TTC549 (cell line): ENCODE data around the gene ARHGAP10.

Source experiments
- FAIRE-seq: peaks from 2 replicates; lab custom pipeline; 2012; peaks lifted over from hg19 to GRCh38; lab: Jason Lieb, UNC

ARHGAP10 gene

DNA sequence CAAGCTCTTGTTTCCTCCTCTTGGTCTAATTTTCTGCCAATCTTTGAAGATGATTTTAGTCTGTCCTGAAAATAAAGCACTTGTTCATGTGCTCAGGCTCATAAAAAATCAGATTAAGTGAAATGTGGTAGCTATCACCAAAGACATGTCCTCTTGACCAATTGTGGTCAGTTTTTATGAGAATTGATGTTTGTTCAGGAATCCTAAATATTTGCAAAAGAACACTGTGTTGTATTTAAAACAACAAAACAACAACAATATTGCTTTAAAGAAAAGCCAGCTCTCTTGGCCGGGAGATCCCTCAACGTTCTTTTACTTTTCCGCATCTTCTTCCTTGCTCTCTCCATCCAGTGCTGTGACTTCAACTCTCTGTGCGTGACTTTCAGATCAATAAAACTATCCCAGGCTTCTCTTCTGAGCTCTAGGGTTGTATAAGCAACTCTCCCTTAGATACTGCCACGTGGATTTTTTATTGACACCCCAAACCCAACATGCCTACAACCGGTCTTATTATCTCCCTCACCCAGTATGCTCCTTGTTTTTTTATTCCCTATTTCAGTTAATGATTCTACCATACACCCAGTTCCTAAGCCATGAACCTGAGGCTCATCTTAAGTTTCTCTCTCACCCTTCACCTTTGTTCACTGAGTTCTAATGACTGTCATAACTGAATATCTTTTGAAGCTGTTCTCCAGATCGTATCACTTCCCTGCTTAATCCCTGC, 309.9 kb downstream of the ARHGAP10 start:
- FAIRE-seq = no peak

DNA sequence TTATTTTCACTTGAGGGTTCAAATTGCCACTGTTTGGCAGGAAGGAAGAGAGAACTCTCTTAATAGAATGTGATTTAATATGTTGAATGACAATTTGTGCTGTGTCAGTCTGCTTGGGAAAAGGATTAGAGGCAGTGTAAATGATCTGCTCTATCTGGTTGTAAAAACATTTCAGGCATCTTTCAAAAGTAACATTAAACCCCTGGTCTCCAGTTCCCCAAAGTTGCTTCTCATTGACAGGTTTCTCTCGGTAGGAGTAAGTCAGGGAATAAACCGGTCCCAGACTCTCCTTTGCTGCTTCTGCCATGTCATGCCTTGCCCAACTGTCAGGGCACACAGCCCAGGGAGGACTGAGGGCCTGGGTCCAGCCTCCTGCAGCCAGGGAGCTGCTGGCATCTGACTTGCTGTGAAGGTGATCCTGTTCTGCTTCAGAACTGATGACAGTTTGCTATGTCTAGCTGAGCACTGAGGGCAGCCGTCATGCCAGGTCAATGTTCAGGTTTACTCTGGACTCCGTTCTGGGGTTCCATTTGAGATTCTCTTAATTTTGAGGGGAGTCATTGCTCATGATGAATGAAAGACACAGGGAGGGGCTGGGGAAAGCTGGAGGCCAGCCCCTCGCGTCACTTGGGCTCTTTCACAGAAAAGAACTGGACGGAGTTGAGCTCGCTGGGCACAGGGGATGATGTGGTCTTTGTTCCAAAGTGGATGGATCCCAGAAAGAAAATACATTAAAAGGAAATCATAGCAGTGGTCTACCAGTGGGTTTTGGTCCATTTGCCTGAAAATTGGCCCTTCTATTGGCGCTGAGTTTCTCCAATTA, 312.4 kb downstream of the ARHGAP10 start:
- FAIRE-seq = no peak

DNA sequence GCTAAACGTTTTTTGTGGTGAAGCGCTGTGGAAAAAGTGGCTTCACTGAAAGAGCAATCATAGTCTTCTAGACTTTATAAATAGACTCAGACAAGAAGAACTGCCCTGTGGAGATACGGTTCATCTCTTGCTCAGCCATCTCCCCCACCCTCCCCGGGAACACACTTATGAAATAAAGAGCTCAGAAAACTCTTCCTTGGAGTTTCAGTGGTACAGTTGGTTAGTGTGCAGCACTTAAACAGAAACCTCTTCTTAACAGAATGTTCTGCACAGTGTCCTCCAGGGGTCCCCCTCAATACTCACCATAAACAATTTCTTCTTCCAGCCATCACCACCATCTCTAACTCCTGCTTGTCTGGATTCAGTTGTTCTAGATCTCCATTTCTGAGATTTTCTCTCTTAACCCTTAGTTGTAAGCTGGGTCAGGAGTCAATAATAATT, 313.0 kb downstream of the ARHGAP10 start:
- FAIRE-seq = no peak

DNA sequence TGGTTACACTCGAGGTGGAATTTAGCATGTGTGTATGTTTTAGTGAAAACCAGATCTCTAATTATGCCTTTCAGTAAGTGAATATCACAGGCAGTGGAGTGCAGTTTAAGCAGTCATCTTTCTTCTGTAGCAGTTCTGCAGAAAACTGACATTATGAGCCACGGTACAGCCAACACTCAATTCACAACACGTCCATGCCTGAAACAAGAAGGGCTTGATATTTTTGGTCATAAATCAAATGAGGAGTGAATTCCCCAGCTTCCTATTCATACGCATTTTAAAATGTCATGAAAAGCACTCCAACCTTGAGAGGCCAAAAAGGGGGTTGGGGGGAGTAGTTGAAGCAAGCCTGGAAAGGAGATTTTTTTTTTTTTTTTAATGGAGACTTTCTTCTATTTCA, 316.7 kb downstream of the ARHGAP10 start:
- FAIRE-seq = no peak

DNA sequence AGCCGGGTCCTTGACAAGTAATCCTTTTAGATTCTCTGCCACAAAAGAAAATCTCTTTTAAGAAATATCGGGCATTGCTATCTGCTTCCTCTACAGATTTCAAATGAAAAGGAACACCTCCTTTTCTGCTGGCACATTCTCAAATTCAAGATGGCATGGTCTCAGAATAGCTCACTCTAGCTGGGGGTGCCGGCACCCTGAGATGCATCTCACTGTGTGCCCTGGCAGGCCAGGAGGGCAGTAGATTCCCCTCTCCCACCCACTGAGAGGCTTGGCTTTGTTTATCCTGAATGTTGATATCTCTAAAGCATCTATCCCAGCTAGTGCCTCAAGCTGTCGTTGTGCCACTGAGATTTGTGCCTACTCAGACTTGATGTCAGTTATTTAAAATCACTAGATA, 319.5 kb downstream of the ARHGAP10 start:
- no peak for FAIRE-seq

DNA sequence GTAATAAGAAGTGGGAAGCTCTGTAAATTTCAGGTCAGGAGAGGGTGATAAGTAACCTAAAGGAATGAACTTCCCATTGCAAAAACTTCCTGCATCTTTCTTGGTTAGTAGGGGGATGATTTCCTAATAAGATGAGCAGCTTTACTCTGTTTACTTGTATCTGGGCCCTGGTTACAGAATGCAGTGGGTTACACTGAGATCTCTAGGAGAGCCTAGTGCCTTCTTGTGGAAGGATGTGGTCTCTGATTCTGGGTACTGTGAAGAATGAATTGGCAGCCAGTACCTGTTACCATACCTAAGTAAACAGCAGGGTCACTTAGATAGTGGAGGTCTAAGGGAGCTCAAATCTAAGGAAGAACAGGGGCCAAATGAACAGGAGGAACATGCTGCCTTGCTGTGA, 320.6 kb downstream of the ARHGAP10 start:
- FAIRE-seq = no peak

DNA sequence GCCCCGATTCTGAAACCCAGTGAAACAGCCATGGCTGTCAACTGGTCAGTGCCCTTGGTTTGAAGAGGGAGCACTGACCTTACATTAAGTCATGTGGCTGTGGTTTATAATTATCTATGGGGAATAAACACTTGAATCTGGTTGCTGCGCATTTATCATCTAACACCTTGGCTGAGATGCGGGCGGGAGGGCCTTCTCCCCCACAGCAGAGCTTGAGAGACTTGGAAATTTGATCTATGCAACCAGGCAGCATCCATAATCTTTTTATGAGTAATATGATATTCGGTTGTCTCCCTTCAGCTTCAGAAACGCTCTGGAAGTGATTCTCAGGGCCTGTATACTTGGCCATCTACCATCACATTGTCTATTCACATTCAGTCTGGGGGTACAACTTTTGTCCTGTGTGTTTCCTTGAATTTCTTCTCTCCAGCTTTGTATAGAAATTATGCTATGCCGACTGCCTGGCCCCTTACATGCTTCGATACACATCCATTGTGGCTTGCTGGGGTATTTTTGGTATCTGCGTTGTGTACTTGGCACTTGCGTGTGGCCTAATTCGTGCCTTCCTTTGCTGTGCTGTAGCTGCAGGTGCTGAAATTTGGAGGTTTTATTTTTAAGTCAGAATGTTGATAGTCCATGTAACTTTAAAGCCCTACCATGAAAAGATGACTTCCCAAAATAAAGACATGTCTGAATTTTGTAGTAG, 321.6 kb downstream of the ARHGAP10 start:
- no peak for FAIRE-seq

DNA sequence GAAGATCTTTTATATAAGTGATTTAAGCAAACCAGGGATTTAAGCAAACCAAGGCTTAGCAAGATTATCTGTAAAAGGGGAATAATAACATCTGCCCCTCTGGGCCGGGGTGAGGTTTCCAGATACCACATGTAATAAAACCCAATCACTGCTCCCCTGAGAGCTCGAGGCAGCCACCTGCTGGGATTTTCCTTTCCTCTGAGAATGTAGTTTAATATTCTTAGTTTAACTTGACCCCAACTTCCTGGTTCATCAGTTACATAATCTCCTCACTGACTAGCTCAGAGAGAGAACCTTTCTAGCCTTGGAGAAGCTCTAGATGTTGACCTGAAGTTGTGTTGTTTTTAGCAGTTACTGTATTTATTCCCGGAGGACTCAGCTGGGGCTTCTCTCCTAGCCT, 322.4 kb downstream of the ARHGAP10 start:
- no peak for FAIRE-seq

DNA sequence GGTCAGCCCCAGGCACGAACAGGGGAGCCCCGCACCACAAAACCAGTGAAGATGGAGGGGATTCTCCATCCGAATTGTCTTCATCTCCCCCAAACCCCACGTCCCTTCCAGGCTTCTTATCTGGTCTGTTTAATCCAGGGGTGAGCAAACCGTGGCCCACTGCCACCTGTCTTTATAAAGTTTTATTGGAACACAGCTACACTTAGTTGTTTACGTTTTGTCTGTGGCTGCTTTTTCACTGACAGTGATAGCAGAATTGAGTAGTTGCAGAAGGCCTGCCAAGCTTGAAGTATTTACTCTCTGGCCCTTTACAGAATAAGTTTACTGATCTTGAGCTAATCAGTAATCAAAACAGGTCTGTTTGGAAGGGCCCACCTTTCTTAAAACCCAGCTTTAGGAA, 324.0 kb downstream of the ARHGAP10 start:
- FAIRE-seq = no peak

DNA sequence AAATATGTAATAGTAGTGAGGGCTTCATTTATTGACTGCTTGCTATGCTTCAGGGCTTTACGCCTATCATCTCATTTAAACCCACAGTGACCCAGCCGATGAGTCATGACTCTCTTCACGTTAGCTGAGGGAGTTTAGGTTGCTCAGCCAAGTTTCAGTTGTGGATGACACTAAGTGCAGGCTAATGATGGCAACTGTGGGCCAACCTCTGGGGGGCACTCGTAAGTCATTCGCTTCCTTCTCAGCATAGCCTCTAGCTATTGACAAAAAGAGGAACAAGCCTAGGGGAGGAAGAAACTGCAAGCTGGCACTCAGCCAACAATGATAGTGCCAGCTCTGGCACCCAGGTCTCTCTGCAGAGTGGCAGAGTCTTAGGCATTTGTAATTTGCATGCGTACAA, 325.0 kb downstream of the ARHGAP10 start:
- no peak for FAIRE-seq

DNA sequence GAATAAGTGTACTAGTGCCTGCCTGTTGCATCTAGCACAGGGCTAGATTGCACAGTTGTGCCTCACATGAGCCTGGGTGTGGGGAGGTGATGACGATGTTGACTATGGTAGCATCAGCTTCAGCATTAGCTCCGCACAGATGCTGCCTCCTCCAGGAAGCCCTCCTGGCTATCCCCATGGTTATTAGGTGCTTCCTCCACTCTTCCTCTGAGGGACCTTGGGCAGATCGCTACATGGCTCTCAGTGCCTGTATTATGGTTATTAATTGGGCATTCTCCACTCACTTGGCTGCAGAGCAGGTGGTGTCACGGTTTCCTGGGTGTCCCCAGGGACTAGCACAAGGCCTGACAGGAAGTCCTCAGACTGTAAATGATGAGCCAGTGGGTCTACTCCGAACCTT, 325.6 kb downstream of the ARHGAP10 start:
- FAIRE-seq = no peak

DNA sequence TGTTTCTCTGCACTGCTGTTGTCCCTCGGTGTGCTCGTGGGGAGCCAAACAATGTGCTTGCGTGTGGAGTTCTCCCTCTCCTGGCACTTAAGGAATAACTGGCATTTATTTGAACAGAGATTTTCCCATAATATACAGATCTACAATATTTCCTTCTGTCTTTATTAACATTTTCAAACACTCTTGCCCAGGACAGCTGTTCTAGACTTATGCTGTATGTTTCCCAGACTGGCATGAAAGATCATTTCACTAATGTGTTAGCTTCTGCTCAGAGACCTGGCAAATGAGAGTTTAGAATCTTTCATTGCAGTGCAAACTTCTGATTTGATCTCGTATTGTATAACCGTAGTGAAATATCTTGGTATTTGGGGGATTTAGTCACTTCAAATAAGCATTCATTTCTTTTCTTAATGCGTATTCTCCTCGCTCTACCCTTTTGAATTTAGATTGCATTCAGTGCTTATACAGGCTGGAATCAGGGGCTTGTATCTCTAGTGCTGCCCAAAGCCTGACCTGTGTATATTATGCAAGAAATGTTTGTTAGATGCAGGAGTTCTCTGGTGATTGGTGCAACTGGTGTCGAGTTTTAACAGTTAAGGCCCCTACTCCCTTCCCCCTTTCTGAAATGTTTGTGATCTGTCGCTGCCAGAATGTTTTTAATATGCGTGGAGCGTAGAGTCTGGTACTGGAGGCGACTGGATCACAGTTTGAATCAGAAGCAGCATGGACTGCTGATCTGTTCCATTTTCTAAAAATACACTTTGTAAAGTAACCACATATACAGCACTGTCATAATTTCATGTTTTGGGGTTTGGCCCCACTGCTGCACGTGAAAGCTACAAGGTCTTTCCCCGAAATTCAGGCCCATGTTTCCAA, 326.3 kb downstream of the ARHGAP10 start:
- FAIRE-seq = no peak

DNA sequence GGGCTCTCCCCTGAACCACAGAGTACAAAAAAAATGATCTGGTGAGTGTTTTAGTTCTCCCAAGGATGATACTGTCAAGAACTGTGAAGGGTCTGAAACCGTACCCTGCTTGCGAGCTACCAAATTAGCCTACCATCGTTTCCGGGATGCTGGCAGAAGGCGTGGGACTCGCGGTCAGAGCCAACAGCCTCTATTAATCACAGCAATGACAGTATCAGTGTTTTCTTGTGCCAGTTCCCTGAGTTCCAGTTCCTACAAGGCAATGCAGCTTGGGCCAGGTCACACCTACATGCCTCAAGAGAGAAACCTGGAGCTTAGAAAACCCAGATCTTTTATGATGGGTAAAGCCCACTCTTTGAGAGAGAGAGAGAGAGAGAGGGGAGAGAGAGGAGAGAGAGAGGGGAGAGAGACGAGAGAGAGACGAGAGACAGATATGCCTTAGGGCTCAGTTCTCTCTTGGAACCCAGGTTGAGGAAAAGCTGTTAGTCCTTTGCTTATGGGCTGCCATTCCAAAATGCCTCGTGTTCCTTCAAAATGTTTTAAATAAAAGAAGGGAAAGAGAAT, 327.8 kb downstream of the ARHGAP10 start:
- no peak for FAIRE-seq

DNA sequence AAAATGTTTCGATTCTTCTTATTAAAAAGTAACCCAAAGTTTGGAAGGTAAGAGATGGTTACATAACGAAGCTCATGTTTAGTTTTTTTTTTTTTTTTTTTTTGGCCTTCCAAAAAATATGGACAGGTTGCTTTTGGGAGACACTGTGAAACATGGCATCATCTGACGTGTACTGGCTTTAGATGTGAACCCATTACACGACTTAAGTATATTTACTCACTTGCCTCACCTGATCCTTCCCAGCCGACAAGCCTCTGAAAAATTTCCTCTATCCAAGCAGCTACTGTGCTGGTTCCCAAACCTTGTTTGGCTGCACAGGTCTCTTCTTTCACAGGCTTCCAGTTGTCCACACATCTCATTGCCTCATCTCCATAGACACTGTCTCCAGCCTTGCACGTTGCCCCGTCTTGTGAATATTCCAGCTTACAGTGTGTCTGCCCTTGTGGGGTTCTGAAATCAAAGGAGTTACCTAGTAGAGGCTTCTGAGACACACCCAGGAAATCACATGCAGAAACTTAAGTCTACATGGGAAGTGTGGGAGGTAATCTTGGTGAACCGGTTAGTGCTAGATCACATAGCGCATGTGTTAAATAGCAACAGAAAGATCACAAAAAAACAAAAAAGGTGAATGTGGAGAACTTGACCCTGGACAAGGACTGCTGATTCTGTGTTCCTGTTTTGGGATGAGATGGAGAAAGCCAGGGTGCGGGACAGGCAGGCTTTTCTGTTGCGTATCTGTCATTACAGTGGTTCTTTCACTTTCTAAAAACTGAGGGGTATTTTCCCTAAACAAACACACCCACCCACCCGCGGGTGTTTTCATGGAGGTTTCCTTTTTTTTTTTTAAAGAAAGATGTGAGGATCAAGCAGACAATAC, 328.6 kb downstream of the ARHGAP10 start:
- no peak for FAIRE-seq

DNA sequence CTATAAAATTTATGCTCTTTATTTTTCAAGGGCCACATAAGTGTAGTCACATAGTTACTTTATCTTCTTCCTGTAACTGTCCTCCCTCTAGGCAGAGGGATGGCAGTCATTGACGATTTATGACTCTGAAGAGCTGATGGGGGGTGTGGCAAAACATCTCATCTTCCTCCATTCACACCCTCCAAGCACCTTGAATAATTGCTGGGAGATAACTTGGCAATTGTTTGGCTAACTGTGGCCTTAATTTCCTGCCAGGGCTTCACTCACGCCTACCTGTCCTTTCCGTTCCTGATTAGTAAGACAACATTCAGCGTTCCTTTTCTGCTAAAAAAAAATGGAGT, 329.2 kb downstream of the ARHGAP10 start:
- no peak for FAIRE-seq

DNA sequence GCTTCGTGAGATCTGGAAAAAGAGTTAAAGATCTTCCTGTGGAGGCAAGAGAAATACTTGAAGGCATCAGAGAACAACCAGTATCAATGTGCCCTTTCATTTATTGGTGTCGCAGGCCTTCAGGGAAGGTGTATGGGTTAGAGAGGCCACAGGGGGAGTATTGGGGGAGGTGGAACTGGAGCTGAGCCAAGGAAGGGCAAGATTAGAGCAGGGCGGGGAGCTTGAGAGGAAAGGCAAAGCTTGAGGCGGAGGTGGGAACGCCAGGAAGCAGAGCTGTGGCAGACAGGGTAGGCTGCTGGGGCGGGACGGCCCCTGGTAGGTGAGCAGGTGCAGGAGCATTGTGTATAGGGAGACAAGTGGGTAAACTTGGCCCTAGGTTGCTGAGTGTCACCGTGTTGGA, 329.9 kb downstream of the ARHGAP10 start:
- no peak for FAIRE-seq

DNA sequence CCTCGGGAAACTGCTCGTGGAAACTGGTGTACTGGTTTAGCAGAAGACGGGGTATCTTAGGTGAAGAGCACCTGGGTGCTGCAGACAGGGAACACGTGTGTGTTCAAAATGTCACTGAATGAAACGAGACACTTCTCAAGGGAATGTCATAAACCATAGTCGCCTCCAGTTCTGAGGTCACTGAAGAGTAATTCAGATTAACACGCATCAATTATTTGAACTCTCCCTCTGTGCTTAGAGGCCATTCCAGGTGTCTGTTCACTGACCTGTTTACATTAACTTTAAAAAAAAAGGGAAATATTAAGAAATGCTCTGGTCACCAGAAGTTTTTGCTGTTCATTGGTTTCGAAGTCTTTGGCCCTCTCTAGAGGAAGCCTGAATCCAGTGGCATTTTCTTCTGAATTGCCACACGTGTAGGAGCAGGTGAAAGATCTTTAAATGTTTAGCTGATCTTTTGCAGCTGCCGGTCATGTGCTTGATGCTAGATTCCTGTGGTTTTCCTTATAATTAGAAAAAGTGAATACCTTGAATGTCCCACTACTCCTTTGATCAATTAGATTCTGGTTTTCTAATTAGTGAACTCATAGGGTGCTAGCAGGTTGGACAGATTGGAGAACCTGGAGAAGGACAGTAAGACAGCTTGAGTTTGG, 330.5 kb downstream of the ARHGAP10 start:
- FAIRE-seq = no peak

DNA sequence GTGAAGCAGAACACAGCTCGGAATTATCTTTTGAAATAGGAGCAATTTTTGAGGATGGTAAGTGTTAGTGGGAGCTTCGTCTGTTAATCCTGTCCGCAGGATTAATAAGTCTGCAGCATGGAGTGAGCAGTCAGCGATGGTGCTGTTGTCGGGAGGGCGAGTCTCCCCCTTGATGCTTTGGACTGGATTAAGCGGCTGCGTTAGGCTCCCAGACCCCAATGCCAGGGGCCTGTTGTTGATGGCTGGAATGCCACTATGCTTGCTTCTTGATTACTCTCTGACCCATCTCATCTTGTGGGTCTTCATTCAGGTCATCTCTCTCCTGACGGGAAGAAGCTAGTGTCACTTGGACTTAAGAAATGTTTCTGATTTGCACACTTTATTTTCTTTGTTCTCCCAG, 332.6 kb downstream of the ARHGAP10 start:
- no peak for FAIRE-seq

DNA sequence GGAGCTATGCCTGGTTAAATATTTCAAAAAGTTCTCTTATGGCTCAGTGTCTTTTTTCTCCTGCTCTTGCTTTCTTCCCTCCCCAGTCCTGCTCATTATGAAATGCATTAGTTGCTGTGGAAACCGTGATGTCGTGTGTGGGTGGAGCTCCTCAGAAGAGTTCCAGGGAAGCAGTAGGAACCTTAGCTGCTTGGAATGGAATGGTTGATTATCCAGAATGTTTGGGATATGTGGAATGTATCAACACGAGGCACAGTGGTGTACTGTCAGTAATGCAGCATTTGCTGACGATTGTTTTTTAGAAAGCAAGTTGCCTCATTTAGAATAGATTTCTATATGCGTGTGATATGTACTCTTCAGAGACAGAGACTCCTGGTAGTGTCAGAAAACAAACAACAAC, 333.2 kb downstream of the ARHGAP10 start:
- FAIRE-seq = no peak

DNA sequence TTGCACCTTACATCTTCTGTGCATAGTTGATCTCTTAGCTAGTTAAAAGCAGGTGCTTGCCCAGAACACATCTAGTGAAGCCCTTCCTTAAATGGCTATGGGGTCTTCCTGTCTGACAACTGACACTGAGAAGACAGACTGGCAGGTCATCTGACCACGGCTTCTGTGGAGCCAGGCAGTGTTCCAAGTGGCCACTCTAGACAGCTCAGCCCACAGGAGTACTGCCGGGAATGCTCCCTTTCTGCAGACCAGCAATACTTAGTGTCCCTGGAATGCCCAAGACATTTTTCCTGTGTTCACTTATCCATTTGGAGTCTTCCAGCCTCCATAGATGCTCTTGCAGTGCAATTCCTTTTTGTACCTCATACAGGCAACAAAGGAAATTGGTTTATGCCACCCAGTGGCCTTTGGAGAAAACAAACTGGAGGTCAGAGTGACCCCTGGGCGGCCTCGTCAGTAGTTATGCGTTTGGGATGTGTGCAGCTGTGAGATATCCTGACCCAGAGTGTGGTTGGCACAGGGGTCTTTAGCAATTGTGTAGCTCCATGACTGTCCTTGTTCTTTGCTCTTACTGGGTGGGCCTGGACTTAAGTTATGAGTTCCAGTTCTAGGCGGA, 335.5 kb downstream of the ARHGAP10 start:
- FAIRE-seq = no peak
